ENCODE measurements around the gene ENG. TPM values are rescaled to one million over a fixed set of nuclear protein-coding genes. Genes with fewer than 3 reads are reported as not detected.
A peak's percentile ranks its signal among the peaks of the same experiment; 100 is the strongest.

ENG gene
- total RNA-seq, 1 donor from 2014 or later, result 323 TPM

GRCh38 chr9:127808347-127809001 is 46.0 kb downstream of the ENG start:
- intact Hi-C loops (cut with DNase I), result no loop called here
- H3K36me3 ChIP-seq, result peaks cover 84% of the 10 kb centered on the region
- no peak overlapping the region for H3K4me3 ChIP-seq
- DNase-seq (no peak), ATAC-seq (no peak)
- peaks cover 35% of the 10 kb centered on the region for H3K4me1 ChIP-seq
- no peaks in the 10 kb centered on the region for H3K27me3 ChIP-seq (ENCODE audit: low read depth)
- no peak for TF ChIP-seq CTCF (IDR thresholded peaks at IDR 0.05)
- no peaks in the 10 kb centered on the region for H3K9me3 ChIP-seq
- no peak overlapping the region for H3K27ac ChIP-seq

- intact Hi-C loops (cut with DNase I), result no loop called here
- no peak overlapping the region for H3K4me3 ChIP-seq
- no peaks in the 10 kb centered on the region for H3K27me3 ChIP-seq (ENCODE audit: low read depth)
- H3K27ac ChIP-seq, result no peak overlapping the region
- no peak for TF ChIP-seq CTCF (IDR thresholded peaks at IDR 0.05)
- H3K36me3 ChIP-seq, result peaks cover 68% of the 10 kb centered on the region
- no peaks in the 10 kb centered on the region for H3K9me3 ChIP-seq
- peaks cover 43% of the 10 kb centered on the region for H3K4me1 ChIP-seq
- ATAC-seq, result no peak
- no peak for DNase-seq
Observed at GRCh38 chr9:127806871-127807270, 47.6 kb downstream of the ENG start.

- Histone ChIP-seq H3K4me1 (peaks cover 53% of the 10 kb centered on the region), H3K9me3 (no peaks in the 10 kb centered on the region), H3K27me3 (ENCODE audit: low read depth) (no peaks in the 10 kb centered on the region), H3K36me3 (peaks cover 56% of the 10 kb centered on the region), H3K4me3 (no peak overlapping the region), H3K27ac (no peak overlapping the region)
- DNase-seq (peak; percentile 52), ATAC-seq (no peak)
- intact Hi-C loops (cut with DNase I), result no loop called here
- peak; percentile 35 for TF ChIP-seq CTCF (IDR thresholded peaks at IDR 0.05)
Observed at GRCh38 chr9:127805620-127806019, 48.8 kb downstream of the ENG start.

GRCh38 chr9:127803507-127804352 is 50.7 kb downstream of the ENG start:
- Histone ChIP-seq H3K27ac (peak overlapping the region; percentile 94), H3K36me3 (peaks cover 41% of the 10 kb centered on the region), H3K4me3 (peak overlapping the region; percentile 78), H3K4me1 (peaks cover 41% of the 10 kb centered on the region), H3K9me3 (no peaks in the 10 kb centered on the region), H3K27me3 (ENCODE audit: low read depth) (no peaks in the 10 kb centered on the region)
- ATAC-seq (peak; percentile 27 to 38), DNase-seq (peak; percentile 66)
- intact Hi-C loops (cut with DNase I), result no loop called here
- no peak for TF ChIP-seq CTCF (IDR thresholded peaks at IDR 0.05)

GRCh38 chr9:127802576-127803443 is 51.6 kb downstream of the ENG start, which contains the start of gene FPGS:
Gene FPGS (plus strand): TSS chr9:127802882. CDS start chr9:127802925, 43 bp downstream.
- DNase-seq, result peak; percentile 92
- peak; percentile 93 to 94 for ATAC-seq
- H3K27ac ChIP-seq, result peak within 1 kb of the TSS; percentile 94
- intact Hi-C loops (cut with DNase I), result no loop called here
- no peak for TF ChIP-seq CTCF (IDR thresholded peaks at IDR 0.05)
- peaks cover 32% of the 10 kb centered on the region for H3K36me3 ChIP-seq
- H3K9me3 ChIP-seq, result no peaks in the 10 kb centered on the region
- no peaks in the 10 kb centered on the region for H3K27me3 ChIP-seq (ENCODE audit: low read depth)
- H3K4me1 ChIP-seq, result peaks cover 41% of the 10 kb centered on the region
- H3K4me3 ChIP-seq, result peak within 1 kb of the TSS; percentile 78
